ENCODE data around the gene PCK2.
"Not testable (repeated sequence)": the region's sequence is repeated elsewhere in the genome, so short reads cannot be mapped to it uniquely, and the experiment has no call there.

GRCh38 chr14:24049002-24049401, 45.1 kb upstream of the PCK2 start:
- TF ChIP-seq POLR2A (IDR thresholded peaks at IDR 0.05; ENCODE audit: low read length); GATA1 (IDR thresholded peaks at IDR 0.05; ENCODE audit: low read depth, low read length): not testable (repeated sequence)
